ENCODE results near the gene HLF. TPM values are rescaled to one million over a fixed set of nuclear protein-coding genes. Genes with fewer than 3 reads are reported as not detected.

Gene HLF
- total RNA-seq, 4 donors from 2014 or later, result 7.7 to 14.8 (median 10.4) TPM

DNA sequence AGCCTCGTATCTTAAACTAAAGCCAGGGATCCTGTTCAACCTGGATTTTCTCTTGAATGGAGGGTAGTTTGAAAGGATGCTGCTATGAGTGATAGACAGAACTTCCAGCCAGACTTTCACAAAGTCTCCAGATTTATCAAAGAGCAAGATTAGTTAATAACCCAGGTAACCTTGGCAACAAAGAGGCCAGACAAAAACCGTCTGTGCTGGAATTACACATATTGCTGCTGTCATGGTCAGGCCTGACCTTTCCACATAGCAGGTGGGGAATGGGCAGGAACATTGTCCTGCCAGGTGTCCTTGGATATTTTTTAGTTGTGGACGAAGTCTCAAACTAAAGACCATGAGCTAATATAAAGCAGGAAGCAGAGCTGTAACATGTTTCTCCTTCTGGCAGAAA lies 52.5 kb downstream of the HLF start:
- in situ Hi-C loops (cut with MboI; ENCODE audit: low sequenced_read_pairs in 4 of 4), result no loop called here
- ATAC-seq (no peak), DNase-seq (no peak)
- no peaks in the 10 kb centered on the region for H3K9me3 ChIP-seq
- peaks cover 4 to 10% of the 10 kb centered on the region in 2 donors for H3K4me1 ChIP-seq
- H3K27ac ChIP-seq, result no peak overlapping the region
- no peak overlapping the region for H3K4me3 ChIP-seq
- peaks cover 0 to 3% of the 10 kb centered on the region in 2 donors for H3K36me3 ChIP-seq
- TF ChIP-seq, protein P1, sequence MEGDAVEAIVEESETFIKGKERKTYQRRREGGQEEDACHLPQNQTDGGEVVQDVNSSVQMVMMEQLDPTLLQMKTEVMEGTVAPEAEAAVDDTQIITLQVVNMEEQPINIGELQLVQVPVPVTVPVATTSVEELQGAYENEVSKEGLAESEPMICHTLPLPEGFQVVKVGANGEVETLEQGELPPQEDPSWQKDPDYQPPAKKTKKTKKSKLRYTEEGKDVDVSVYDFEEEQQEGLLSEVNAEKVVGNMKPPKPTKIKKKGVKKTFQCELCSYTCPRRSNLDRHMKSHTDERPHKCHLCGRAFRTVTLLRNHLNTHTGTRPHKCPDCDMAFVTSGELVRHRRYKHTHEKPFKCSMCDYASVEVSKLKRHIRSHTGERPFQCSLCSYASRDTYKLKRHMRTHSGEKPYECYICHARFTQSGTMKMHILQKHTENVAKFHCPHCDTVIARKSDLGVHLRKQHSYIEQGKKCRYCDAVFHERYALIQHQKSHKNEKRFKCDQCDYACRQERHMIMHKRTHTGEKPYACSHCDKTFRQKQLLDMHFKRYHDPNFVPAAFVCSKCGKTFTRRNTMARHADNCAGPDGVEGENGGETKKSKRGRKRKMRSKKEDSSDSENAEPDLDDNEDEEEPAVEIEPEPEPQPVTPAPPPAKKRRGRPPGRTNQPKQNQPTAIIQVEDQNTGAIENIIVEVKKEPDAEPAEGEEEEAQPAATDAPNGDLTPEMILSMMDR (IDR thresholded peaks at IDR 0.05 in 4 of 5, conservative IDR thresholded peaks at IDR 0.05 in 1 of 5), result no peak
- TF ChIP-seq POLR2A (IDR thresholded peaks at IDR 0.05), result no peak
- H3K27me3 ChIP-seq, result no peaks in the 10 kb centered on the region
- intact Hi-C loops (cut with DNase I; ENCODE audit: low total_unique reads), result no loop called here

DNA sequence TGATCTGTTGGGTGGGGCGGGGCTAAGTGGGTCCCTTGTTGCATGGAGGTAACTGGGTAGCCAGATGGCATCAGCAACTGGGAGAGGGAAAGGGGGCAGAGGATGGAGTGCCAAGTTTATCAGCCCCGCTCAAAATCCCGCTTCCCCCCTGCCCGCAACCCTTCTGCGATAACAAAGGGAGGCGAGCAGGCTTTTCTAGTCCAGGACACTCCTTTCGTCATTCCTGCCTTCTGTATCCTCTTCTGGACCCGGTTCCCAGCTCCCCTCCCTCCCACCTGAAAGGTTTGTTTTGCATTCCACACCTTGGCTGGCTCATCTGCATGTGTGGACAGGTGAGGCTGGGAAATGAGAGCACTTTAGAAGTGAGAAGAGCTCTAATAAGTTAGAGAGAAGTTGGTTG lies 53.3 kb downstream of the HLF start:
- no peaks in the 10 kb centered on the region for H3K9me3 ChIP-seq
- intact Hi-C loops (cut with DNase I; ENCODE audit: low total_unique reads) (no loop called here), in situ Hi-C loops (cut with MboI; ENCODE audit: low sequenced_read_pairs in 4 of 4) (no loop called here)
- no peak overlapping the region for H3K27ac ChIP-seq
- H3K4me1 ChIP-seq, result peaks cover 4 to 10% of the 10 kb centered on the region in 2 donors
- H3K4me3 ChIP-seq, result no peak overlapping the region
- DNase-seq, result no peak
- TF ChIP-seq, protein P1 (IDR thresholded peaks at IDR 0.05 in 4 of 5, conservative IDR thresholded peaks at IDR 0.05 in 1 of 5), result no peak
- no peak for TF ChIP-seq POLR2A (IDR thresholded peaks at IDR 0.05)
- H3K36me3 ChIP-seq, result peaks cover 0 to 3% of the 10 kb centered on the region in 2 donors
- no peak for ATAC-seq
- no peaks in the 10 kb centered on the region for H3K27me3 ChIP-seq

DNA sequence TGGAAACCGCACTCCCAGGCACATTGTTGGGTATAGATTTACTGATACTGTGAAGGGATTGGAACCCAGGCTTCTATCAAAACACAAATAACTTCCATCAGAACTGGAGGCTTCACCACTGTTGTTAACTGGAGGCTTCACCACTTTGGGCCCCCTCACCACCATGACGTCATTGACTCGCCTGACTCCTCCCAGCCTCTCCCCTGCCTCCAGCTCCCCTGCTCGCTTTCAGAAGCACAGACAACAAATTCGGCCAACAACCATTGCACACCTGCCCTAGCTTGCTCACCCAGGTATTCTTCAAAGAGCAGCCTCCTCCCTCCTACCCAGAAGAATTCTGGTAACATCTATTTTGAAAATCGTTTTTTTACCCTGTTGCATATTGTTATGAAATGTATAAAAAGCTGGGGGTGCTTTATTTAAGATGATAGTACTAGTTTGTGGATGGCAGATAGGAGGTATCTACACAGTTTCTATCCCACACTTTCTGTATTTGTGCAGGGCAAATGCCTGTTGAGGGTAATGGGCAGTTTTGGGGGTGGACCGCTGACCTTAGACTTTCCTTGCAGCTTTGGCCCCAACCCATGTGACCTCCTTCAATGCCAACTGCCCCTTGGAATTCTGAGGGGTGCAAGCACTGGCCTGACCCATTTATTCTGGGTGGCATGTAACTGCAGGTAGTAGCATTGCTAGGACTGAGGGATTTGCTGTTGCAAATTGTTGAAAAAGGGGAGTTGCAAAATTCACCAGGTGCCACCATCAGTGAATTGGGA lies 54.1 kb downstream of the HLF start:
- H3K9me3 ChIP-seq, result no peaks in the 10 kb centered on the region
- no peak for TF ChIP-seq POLR2A (IDR thresholded peaks at IDR 0.05)
- TF ChIP-seq, protein P1 (IDR thresholded peaks at IDR 0.05 in 4 of 5, conservative IDR thresholded peaks at IDR 0.05 in 1 of 5), result no peak
- no peaks in the 10 kb centered on the region for H3K27me3 ChIP-seq
- no peak overlapping the region for H3K27ac ChIP-seq
- ATAC-seq (no peak), DNase-seq (no peak)
- no peak overlapping the region for H3K4me3 ChIP-seq
- H3K36me3 ChIP-seq, result peaks cover 0 to 3% of the 10 kb centered on the region in 2 donors
- intact Hi-C loops (cut with DNase I; ENCODE audit: low total_unique reads) (no loop called here), in situ Hi-C loops (cut with MboI; ENCODE audit: low sequenced_read_pairs in 4 of 4) (no loop called here)
- H3K4me1 ChIP-seq, result peaks cover 4 to 10% of the 10 kb centered on the region in 2 donors

DNA sequence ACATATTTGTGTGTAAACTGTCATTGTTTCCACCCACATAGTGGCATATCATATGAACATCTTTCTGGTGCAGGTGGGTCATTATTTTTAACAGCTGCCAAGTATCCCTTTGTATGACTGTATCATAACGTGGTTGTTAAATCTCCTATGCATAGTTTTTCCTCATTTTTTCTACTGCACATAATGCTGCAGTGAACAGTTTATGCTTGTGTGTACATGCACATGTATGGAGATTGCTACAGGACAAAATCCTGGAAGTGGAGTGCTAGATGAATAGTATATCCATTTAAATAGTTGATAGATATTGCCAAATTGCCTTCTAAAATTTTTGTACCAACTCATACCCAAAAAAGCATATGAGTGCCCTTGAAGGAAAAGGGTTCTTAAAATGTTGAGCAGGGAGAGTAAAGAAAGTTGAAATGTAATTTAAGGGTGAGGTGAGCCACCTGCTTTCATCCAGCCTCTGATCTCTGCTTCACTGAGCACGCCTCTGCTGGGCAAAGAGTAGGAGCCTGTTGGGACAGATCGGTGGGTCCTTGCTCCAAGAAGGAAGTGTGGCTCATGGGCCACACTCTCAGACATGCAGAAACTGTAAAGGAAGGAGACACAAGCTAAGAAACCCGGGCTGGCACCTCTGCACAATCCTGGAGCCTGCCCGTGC lies 55.3 kb downstream of the HLF start:
- Histone ChIP-seq H3K4me1 (peaks cover 4 to 10% of the 10 kb centered on the region in 2 donors), H3K36me3 (peaks cover 0 to 3% of the 10 kb centered on the region in 2 donors), H3K4me3 (no peak overlapping the region), H3K27me3 (no peaks in the 10 kb centered on the region), H3K9me3 (no peaks in the 10 kb centered on the region), H3K27ac (peak overlapping the region; percentile 37 to 74 (median 58))
- TF ChIP-seq POLR2A (IDR thresholded peaks at IDR 0.05), result no peak
- TF ChIP-seq, protein P1 (IDR thresholded peaks at IDR 0.05 in 4 of 5, conservative IDR thresholded peaks at IDR 0.05 in 1 of 5), result no peak
- ATAC-seq (no peak), DNase-seq (no peak)
- in situ Hi-C loops (cut with MboI; ENCODE audit: low sequenced_read_pairs in 4 of 4) (no loop called here), intact Hi-C loops (cut with DNase I; ENCODE audit: low total_unique reads) (loop anchor here (2.0 kb wide), 1 partner anchor 29 kb away; no protein-coding TSS in a partner anchor)

All from gastrocnemius medialis (tissue), 4 donors.